Measurements from ENCODE around the gene CRKL.
"Not testable (repeated sequence)": the region's sequence is repeated elsewhere in the genome, so short reads cannot be mapped to it uniquely, and the experiment has no call there.

The CRKL gene

GRCh38 chr22:20920881-20921203, 3.6 kb downstream of the CRKL start:
- H3K4me1 ChIP-seq (ENCODE audit: control insufficient read depth, insufficient read depth, low read length), result peaks cover 26% of the 10 kb centered on the region
- peaks cover 3% of the 10 kb centered on the region; the same call in 1 of the 2 replicates for H3K36me3 ChIP-seq (ENCODE audit: control insufficient read depth, insufficient read depth, low read length)
- no peaks in the 10 kb centered on the region for H3K9me3 ChIP-seq (ENCODE audit: control insufficient read depth, insufficient read depth, low read length)
- H3K9ac ChIP-seq (ENCODE audit: low read depth, low read length), result no peak overlapping the region
- H3K27me3 ChIP-seq (ENCODE audit: control insufficient read depth, insufficient read depth, low read length), result no peaks in the 10 kb centered on the region
- H3K27ac ChIP-seq (ENCODE audit: low read depth, low read length), result no peak overlapping the region
- peak overlapping the region; percentile 94 for H3K4me3 ChIP-seq (ENCODE audit: low read depth, low read length)

DNA sequence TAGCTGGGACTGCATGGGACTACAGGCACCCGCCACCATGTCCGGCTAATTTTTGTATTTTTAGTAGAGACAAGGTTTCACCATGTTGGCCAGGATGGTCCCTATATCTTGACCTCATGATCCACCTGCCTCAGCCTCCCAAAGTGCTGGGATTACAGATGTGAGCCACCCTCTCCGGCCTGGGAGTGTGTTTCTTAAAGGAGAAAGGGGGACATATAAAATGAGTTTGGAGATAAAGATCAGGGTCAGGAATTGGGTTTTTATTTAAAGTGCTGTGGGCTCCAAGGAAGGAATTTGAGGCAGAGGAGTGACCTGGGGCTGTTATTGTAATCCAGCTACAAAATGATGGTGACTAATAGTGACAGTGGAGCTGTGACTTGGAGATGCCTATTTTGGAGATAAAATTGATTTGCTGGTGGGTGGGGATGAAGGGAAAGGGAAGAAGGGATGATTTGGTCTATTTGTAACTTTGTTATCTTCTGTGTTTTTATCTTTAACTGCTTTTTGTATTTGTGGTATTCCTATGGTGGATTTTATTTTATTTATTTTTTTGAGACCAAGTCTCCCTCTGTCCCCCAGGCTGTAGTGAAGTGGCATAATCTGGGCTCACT, 5.0 kb downstream of the CRKL start:
- no peak overlapping the region for H3K9ac ChIP-seq (ENCODE audit: low read depth, low read length)
- peaks cover 35% of the 10 kb centered on the region for H3K4me1 ChIP-seq (ENCODE audit: control insufficient read depth, insufficient read depth, low read length)
- peaks cover 3% of the 10 kb centered on the region; the same call in 1 of the 2 replicates for H3K36me3 ChIP-seq (ENCODE audit: control insufficient read depth, insufficient read depth, low read length)

GRCh38 chr22:20926243-20926642, 9.0 kb downstream of the CRKL start:
- Histone ChIP-seq H3K27ac (ENCODE audit: low read depth, low read length) (peak overlapping the region; percentile 65), H3K4me1 (ENCODE audit: control insufficient read depth, insufficient read depth, low read length) (peaks cover 22% of the 10 kb centered on the region)

More for the DNA sequence above, 5.0 kb downstream of the CRKL start:
- no peaks in the 10 kb centered on the region for H3K9me3 ChIP-seq (ENCODE audit: control insufficient read depth, insufficient read depth, low read length)
- no peaks in the 10 kb centered on the region for H3K27me3 ChIP-seq (ENCODE audit: control insufficient read depth, insufficient read depth, low read length)
- no peak overlapping the region for H3K27ac ChIP-seq (ENCODE audit: low read depth, low read length)
- H3K4me3 ChIP-seq (ENCODE audit: low read depth, low read length), result no peak overlapping the region

DNA sequence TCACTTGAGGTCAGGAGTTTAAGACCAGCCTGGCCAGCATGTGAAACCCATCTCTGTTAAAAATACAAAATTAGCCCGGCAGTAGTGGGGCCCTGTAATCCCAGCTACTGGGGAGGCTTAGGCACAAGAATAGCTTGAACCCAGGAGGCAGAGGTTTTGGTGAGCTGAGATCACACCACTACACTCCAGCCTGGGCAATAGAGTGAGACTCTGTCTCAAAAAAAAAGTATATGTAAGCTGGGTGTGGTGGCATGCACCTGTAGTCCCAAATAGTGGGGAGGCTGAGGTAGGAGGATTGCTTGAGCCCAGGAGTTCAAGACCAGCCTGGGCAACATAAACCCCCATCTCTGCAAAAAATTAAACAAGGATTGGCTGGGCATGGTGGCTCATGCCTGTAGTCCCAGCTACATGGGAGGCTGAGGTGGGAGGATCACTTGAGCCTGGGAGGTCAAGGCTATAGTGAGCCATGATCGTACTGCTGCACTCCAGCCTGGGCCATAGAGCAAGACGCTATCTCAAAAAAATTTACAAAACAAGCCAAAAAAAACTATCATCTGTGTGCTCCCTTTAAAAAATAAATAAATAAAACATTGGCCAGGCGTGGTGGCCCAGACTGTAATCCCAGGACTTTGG, 10.8 kb downstream of the CRKL start:
- Histone ChIP-seq H3K36me3 (ENCODE audit: control insufficient read depth, insufficient read depth, low read length) (no peaks in the 10 kb centered on the region), H3K9ac (ENCODE audit: low read depth, low read length) (no peak overlapping the region), H3K9me3 (ENCODE audit: control insufficient read depth, insufficient read depth, low read length) (no peaks in the 10 kb centered on the region), H3K27me3 (ENCODE audit: control insufficient read depth, insufficient read depth, low read length) (no peaks in the 10 kb centered on the region), H3K4me1 (ENCODE audit: control insufficient read depth, insufficient read depth, low read length) (peaks cover 16% of the 10 kb centered on the region), H3K27ac (ENCODE audit: low read depth, low read length) (no peak overlapping the region), H3K4me3 (ENCODE audit: low read depth, low read length) (no peak overlapping the region)

More at GRCh38 chr22:20926243-20926642, 9.0 kb downstream of the CRKL start:
- H3K27me3 ChIP-seq (ENCODE audit: control insufficient read depth, insufficient read depth, low read length), result no peaks in the 10 kb centered on the region
- no peaks in the 10 kb centered on the region for H3K9me3 ChIP-seq (ENCODE audit: control insufficient read depth, insufficient read depth, low read length)
- no peak overlapping the region for H3K4me3 ChIP-seq (ENCODE audit: low read depth, low read length)
- H3K36me3 ChIP-seq (ENCODE audit: control insufficient read depth, insufficient read depth, low read length), result no peaks in the 10 kb centered on the region; the same call in 1 of the 2 replicates
- H3K9ac ChIP-seq (ENCODE audit: low read depth, low read length), result no peak overlapping the region

DNA sequence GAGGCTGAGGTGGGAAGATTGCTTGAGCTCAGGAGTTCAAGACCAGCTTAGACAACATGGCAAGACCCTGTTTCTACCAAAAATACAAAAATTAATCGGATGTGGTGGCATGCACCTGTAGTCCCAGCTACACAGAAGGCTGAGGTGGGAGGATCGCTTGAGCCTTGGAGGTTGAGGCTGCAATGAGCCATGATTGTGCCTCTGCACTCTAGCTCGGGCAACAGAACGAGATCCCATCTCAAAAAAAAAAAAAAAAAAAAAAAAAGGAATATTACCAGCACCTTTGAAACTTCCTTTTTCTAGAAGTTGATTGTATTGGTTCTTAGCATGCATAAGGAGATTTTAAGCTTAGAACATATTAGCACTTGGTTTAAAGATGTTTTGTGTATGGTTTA, 11.4 kb downstream of the CRKL start:
- H3K27me3 ChIP-seq (ENCODE audit: control insufficient read depth, insufficient read depth, low read length), result no peaks in the 10 kb centered on the region
- H3K9me3 ChIP-seq (ENCODE audit: control insufficient read depth, insufficient read depth, low read length), result no peaks in the 10 kb centered on the region
- H3K9ac ChIP-seq (ENCODE audit: low read depth, low read length), result no peak overlapping the region
- H3K36me3 ChIP-seq (ENCODE audit: control insufficient read depth, insufficient read depth, low read length), result peaks cover 1% of the 10 kb centered on the region
- H3K4me3 ChIP-seq (ENCODE audit: low read depth, low read length), result no peak overlapping the region
- H3K4me1 ChIP-seq (ENCODE audit: control insufficient read depth, insufficient read depth, low read length), result peaks cover 16% of the 10 kb centered on the region
- H3K27ac ChIP-seq (ENCODE audit: low read depth, low read length), result no peak overlapping the region

- Histone ChIP-seq H3K4me1 (ENCODE audit: control insufficient read depth, insufficient read depth, low read length) (peaks cover 16% of the 10 kb centered on the region), H3K4me3 (ENCODE audit: low read depth, low read length) (no peak overlapping the region), H3K9ac (ENCODE audit: low read depth, low read length) (no peak overlapping the region), H3K27ac (ENCODE audit: low read depth, low read length) (no peak overlapping the region), H3K36me3 (ENCODE audit: control insufficient read depth, insufficient read depth, low read length) (peaks cover 15% of the 10 kb centered on the region), H3K27me3 (ENCODE audit: control insufficient read depth, insufficient read depth, low read length) (no peaks in the 10 kb centered on the region), H3K9me3 (ENCODE audit: control insufficient read depth, insufficient read depth, low read length) (no peaks in the 10 kb centered on the region)
Observed at GRCh38 chr22:20930004-20930403, 12.8 kb downstream of the CRKL start.

DNA sequence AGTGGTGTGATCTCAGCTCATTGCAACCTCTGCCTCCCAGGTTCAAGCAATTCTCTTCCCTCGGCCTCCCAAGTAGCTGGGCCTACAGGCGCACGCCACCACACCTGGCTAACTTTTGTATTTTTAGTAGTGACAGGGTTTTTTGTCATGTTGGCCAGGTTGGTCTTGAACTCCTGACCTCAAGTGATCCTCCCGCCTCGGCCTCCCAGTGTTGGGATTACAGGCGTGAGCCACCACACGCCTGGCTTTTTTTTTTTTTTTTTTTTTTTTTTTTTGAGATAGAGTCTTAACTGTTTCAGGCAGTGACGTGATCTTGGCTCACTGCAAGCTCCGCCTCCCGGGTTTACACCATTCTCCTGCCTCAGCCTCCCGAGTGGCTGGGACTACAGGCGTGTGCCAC, 13.2 kb downstream of the CRKL start:
- not testable (repeated sequence) for H3K27me3 ChIP-seq (ENCODE audit: control insufficient read depth, insufficient read depth, low read length); H3K4me3 ChIP-seq (ENCODE audit: low read depth, low read length); H3K9me3 ChIP-seq (ENCODE audit: control insufficient read depth, insufficient read depth, low read length); H3K9ac ChIP-seq (ENCODE audit: low read depth, low read length); H3K27ac ChIP-seq (ENCODE audit: low read depth, low read length)
- H3K36me3 ChIP-seq (ENCODE audit: control insufficient read depth, insufficient read depth, low read length), result peaks cover 18% of the 10 kb centered on the region
- peaks cover 13% of the 10 kb centered on the region for H3K4me1 ChIP-seq (ENCODE audit: control insufficient read depth, insufficient read depth, low read length)

GRCh38 chr22:20931126-20931654, 14.0 kb downstream of the CRKL start:
- H3K27ac ChIP-seq (ENCODE audit: low read depth, low read length), result no peak overlapping the region
- H3K9ac ChIP-seq (ENCODE audit: low read depth, low read length), result no peak overlapping the region
- H3K4me1 ChIP-seq (ENCODE audit: control insufficient read depth, insufficient read depth, low read length), result peaks cover 5% of the 10 kb centered on the region
- H3K4me3 ChIP-seq (ENCODE audit: low read depth, low read length), result no peak overlapping the region
- no peaks in the 10 kb centered on the region for H3K27me3 ChIP-seq (ENCODE audit: control insufficient read depth, insufficient read depth, low read length)
- no peaks in the 10 kb centered on the region for H3K9me3 ChIP-seq (ENCODE audit: control insufficient read depth, insufficient read depth, low read length)
- peaks cover 23% of the 10 kb centered on the region for H3K36me3 ChIP-seq (ENCODE audit: control insufficient read depth, insufficient read depth, low read length)

- H3K27me3 ChIP-seq (ENCODE audit: control insufficient read depth, insufficient read depth, low read length), result no peaks in the 10 kb centered on the region
- H3K4me3 ChIP-seq (ENCODE audit: low read depth, low read length), result no peak overlapping the region
- H3K27ac ChIP-seq (ENCODE audit: low read depth, low read length), result no peak overlapping the region
- H3K36me3 ChIP-seq (ENCODE audit: control insufficient read depth, insufficient read depth, low read length), result peaks cover 39% of the 10 kb centered on the region
- H3K9ac ChIP-seq (ENCODE audit: low read depth, low read length), result no peak overlapping the region
- H3K4me1 ChIP-seq (ENCODE audit: control insufficient read depth, insufficient read depth, low read length), result no peaks in the 10 kb centered on the region; the same call in 1 of the 2 replicates
- H3K9me3 ChIP-seq (ENCODE audit: control insufficient read depth, insufficient read depth, low read length), result no peaks in the 10 kb centered on the region
Observed at GRCh38 chr22:20933910-20934309, 16.7 kb downstream of the CRKL start.

DNA sequence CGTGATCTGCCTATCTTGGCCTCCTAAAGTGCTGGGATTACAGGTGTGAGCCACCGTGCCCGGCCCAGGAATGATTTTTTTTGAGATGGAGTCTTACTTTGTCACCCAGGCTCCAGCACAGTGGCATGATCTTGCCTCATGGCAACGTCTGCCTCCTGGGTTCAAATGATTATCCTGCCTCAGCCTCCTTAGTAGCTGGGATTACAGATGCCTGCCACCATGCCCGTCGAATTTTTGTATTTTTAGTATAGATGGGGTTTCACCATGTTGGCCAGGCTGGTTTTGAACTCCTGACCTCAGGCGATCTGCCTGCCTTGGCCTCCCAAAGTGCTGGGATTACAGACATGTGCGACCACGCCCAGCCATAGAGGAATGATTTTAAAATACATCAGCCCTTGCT, 17.8 kb downstream of the CRKL start:
- H3K9me3 ChIP-seq (ENCODE audit: control insufficient read depth, insufficient read depth, low read length); H3K9ac ChIP-seq (ENCODE audit: low read depth, low read length); H3K4me1 ChIP-seq (ENCODE audit: control insufficient read depth, insufficient read depth, low read length); H3K4me3 ChIP-seq (ENCODE audit: low read depth, low read length); H3K27ac ChIP-seq (ENCODE audit: low read depth, low read length); H3K27me3 ChIP-seq (ENCODE audit: control insufficient read depth, insufficient read depth, low read length): not testable (repeated sequence)
- H3K36me3 ChIP-seq (ENCODE audit: control insufficient read depth, insufficient read depth, low read length), result peaks cover 39% of the 10 kb centered on the region

GRCh38 chr22:20935780-20936539, 18.8 kb downstream of the CRKL start:
- H3K9ac ChIP-seq (ENCODE audit: low read depth, low read length); H3K9me3 ChIP-seq (ENCODE audit: control insufficient read depth, insufficient read depth, low read length); H3K27me3 ChIP-seq (ENCODE audit: control insufficient read depth, insufficient read depth, low read length); H3K27ac ChIP-seq (ENCODE audit: low read depth, low read length); H3K4me3 ChIP-seq (ENCODE audit: low read depth, low read length); H3K4me1 ChIP-seq (ENCODE audit: control insufficient read depth, insufficient read depth, low read length): not testable (repeated sequence)
- peaks cover 44% of the 10 kb centered on the region for H3K36me3 ChIP-seq (ENCODE audit: control insufficient read depth, insufficient read depth, low read length)

Data from HUES48 (cell line).